Adipose tissue (tissue), 3 donors: ENCODE results near the gene STPG3. TPM values are rescaled to one million over a fixed set of nuclear protein-coding genes. Genes with fewer than 3 reads are reported as not detected.

Experiments
- H3K27ac ChIP-seq: one replicate; pipeline ENCODE4 v1.5.1; 2013; ENCODE audit warnings: low read depth, low read length
- WGBS, 3 donors: extraction: QIAGEN DNeasy Blood & Tissue Kit; methylation state at CpG; one replicate each; pipeline ENCODE4 v1.1.7; 2013; 5-methylcytosine and 5-hydroxymethylcytosine counted together
- polyA plus RNA-seq, 3 donors: library from polyadenylated mRNA; stranded (reverse); fragments of 200-250 nt; gene quantifications; one replicate each; pipeline ENCODE4 v1.2.3, GENCODE V29; 2013
- donor health status: healthy with polysubstance abuse.
- donor health status: Bipolar disorder and iron deficiency.
- donor health status: healthy.

Gene STPG3
- polyA plus RNA-seq, 3 donors: 0.16 TPM; not detected in 2

DNA sequence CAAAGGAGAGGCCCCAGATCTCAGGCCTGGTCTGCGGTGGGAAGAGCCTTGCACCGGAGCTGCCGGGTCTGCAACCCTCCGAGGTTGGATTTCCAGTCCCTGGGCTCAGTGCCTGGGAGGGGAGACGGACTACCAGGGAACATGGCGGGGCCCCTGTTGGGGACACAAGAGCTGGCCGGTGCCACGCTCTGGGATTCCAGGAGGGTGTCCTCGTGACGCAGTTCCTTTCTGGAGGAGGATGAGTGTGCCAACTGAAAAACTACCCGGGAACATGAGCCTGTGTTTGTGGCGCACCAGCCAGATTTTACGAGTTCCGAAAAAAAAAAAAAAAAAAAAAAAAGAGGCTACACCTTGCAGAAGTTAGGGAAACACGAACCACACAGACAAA lies 42.0 kb downstream of the STPG3 start:
- WGBS, 3 donors: 54 to 83% (median 69%) methylated on average over 13 to 15 of the region's 15 CpGs
- H3K27ac ChIP-seq: no peak overlapping the region

DNA sequence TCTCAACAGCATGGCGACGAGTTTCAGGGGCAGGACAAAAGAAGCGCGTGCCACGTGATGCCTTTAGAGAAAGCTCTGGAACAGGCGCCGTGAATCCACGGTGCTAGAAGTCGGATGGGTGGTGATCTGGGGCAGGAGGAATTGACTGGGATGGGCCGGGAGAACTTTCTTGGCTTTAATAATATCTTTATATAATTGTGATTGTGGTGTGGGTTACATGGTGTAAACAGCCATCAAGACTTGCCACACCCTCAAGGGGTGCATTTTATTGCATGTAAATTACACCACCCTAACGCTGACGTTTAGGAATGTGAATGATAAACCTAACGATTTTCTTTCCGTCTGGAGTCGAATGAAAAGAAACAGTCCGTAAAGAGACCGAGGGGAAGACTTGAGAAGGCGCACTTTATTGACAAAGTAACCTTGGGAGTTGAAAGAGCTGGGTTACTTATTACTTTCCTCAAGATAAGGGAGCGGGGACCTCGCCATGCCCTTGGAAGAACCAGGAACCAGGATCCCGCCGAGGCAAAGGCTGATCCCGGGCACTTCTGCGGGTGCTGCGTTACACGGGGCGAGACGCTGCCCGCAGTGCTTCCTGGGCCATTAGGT lies 42.5 kb downstream of the STPG3 start:
- 22 to 76% (median 68%) methylated on average over 29 of the region's 29 CpGs for WGBS, 3 donors
- no peak overlapping the region for H3K27ac ChIP-seq

DNA sequence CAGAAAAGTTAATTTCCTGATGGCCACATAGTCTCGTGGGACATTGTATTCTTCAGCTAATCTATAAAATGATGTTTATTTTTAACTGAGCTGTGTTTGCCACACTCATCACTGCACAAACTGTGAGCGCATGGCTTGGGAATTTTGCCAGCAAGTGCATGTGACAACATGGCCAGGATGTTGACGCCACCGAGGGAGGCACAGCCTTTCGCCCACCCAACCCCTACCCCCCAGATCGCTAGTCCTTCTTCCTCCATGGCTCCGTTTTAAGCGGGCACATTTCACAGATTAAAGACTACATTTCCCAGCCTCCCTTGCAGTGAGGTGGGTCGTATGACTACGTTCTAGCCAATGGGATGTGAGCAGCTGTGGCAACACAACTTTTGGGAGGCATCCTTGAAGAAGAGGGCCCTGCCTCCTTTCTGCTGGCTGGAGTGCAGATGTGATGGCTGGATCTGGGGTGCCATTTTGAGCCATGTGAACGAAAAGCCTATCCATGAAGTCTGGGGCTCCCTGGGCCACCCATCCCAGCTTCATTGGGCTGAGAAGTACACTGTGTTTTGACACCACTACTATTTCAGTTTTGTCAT lies 43.1 kb downstream of the STPG3 start:
- H3K27ac ChIP-seq: no peak overlapping the region

DNA sequence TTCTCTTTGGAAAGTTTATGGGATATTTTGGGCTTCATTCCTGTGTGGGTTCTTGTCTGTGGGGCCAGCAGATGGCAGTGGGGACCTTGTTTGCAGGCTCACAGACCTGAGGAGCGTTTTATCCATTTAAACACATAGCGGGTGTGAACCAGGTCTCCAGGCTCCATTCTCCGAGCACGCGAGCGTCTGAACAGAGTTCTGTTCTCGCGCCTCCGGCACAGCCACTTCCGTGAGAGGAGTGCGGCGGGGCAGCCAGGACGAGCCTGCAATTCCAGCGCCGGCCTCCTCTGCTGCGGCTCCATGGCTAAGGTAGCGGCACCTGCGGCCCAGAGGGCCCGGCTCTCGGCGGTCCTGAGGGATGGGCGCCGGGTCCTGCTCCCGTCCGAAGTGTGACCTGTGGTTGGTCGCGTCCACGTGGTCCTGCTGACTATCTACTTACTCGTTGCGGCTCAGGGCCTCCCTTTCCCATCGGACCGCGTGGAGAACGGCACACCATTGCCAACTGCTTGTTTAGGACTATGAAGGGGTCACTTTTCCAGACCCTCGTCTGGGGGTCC lies 43.7 kb downstream of the STPG3 start:
- 12 to 45% (median 16%) methylated on average over 35 of the region's 35 CpGs for WGBS, 3 donors
- H3K27ac ChIP-seq: no peak overlapping the region

More for the DNA sequence above, 43.1 kb downstream of the STPG3 start:
- WGBS, 3 donors: 21 to 42% (median 34%) methylated on average over 11 of the region's 11 CpGs

DNA sequence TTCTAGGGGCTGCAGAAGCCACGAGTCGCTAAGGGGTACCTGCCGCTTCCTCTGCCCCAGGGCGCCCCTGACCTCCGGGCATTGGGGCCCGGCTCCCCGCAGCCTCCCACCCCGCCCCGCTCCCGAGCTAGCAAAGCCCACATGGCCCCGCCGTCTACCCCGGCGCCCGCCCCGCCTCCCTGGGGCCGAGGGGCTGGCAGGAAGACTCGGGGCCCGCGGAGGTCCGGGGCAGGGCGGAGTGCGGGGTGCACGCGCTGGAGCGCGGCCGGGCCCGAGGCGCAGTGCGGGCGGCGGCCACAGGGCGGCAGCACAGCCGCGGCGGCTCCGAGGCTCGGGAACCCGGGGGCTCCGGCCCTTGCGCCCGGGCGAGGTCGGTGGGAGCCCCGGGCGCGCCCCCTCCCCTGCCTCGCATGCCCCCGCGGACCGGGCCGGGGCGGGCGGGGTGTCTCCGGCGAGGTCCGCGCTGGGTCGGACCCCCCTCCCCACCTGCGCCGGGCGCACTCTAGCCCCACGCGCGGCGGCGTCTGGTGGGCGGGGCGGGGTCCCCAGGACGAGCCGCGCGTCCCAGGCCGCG lies 44.2 kb downstream of the STPG3 start:
- 1 to 5% (median 1%) methylated on average over 41 to 73 of the region's 76 CpGs for WGBS, 3 donors
- no peak overlapping the region for H3K27ac ChIP-seq

DNA sequence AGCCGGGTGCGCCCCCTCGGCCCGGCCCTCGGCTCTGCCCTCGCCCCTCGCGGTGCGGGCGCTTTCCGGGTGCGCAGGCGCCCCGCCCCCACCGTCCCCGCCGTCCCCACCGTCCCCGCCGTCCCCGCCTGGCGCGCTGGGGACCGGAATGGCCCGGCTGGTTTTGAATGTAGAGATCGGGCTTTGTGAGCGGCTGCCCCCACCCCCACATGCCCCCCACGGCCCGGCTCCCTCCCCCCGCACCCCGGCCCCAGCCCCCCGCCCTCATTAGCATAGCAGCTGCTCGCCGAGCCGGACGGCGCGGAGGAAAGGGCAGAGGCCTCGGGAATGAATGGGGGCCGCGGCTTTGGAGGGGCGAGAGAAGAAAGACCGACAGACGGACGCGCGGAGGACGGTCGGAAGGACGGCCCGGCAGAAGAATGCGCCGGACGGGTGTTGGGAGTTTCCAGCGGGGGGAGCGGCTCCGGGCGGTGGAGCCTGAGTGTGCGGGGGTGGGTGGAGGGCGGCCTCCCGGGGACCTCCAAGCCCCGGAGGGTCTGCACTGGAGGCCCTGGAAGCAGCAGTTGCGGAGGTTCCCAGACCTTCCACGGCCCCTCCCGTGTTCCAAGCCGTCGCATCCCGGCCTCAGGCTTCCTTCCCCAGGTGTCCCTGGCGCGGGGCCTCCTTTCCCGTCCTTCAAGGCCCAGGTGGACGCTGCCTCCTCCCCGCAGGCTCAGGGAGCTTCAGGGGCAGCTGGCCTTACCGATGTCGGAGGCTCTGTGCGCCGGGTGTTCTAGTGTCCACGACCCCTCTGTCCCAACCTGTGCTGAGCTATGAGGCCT lies 45.0 kb downstream of the STPG3 start:
- H3K27ac ChIP-seq: no peak overlapping the region
- WGBS, 3 donors: 6 to 9% (median 9%) methylated on average over 60 to 78 of the region's 78 CpGs

DNA sequence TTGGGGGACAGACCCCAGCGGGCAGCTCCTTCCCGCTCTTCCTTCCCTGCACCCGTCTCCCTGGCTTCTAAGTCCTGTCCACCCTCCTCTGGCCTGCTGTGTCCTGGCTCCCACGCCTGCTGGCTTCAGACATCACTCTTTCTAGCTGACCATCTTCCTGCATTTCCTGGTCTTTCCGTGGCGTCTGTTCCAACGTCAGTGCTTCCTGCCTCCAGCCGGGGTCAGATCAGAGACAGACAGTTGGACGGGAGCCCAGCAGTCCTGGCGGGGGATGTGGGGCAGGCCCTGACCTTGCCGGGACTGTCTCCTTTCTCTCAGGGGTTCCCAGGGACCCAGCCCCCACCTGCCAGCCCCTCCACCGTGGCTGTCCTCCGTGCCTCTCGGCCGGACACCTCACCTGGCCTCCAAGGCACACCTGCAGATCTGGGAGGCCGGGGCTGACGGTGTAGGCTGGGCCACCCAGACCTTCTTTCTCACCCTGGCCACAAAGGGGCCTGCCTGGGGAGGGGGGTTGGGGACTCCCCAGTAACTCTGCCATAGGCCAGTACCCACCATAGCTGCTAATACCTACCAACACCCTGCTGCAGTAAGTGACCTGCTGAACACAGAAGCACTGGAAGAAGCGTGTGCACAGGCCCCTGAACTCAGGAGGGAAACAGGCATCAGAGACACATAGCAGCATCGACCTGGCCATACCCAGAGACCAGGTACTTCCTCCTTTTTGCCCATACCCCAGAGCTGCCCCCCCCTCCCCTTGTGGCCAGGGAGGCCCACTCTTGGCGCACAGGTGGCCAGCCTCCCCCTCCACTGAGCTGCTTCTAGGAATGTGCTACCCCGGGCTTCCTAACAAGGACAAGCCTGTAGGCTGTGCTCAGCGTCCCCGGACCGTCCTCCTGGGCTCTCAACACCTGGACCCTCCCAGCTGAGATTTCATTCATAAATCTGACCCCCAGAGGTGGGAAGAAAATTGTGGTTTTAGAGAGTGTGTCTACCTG lies 45.9 kb downstream of the STPG3 start:
- 35 to 43% (median 38%) methylated on average over 23 to 24 of the region's 24 CpGs for WGBS, 3 donors
- H3K27ac ChIP-seq: peak overlapping the region; percentile 33

DNA sequence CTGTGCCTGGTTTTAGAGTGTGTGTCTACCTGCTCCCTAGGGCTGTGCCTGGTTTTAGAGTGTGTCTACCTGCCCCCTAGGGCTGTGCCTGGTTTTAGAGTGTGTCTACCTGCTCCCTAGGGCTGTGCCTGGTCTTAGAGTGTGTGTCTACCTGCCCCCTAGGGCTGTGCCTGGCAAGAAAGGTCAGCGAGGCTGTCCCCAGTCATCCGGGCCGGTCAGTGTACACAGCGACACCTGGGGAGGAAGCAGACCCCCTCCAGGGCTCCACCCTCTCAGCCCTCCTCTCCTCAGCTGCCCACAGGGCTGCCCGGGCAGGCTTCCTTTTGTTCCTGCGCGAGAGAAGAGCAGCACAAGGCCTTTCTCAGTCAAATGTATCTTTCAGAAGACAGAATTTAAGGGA lies 46.9 kb downstream of the STPG3 start:
- H3K27ac ChIP-seq: no peak overlapping the region
- WGBS, 3 donors: 33 to 76% (median 46%) methylated on average over 7 of the region's 7 CpGs

DNA sequence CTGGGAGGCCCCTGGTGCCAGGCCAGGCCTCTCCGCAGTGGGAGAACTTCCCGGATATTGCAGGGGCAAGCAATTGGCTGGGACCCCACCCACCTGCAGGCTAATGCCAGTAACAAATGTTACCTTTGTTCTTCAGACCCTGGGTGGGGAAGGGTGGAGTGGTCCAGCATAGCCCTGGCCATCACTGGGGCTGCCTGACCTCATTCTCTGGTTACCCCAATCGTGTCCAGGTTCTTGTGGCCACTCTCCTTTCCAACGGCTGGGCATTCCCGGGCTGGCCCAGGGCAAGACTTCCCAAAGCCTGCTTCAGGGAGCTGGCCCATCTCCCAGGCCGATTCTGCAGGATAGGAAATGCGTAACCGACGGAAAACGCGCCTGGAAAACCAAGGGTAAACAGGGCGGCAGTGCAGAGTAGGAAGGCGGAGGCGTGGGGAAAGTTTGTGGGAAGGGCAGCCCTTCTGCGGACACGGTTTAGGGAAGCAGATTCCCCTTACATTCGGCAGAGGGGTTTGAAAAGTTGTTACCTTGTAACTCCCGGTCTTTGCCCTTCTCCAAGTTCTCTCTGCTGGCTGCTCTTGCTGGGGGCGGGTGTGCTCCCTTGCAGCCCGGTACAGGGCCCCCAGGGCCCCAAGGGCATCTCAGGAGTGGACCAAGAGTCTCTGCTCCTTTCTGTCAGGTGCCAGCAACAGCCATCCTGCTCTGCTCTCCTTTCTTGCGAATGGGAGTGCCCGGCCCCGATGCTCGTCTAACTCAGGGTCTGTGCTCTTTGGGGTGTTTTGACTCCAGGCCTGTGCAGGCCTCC lies 47.5 kb downstream of the STPG3 start:
- H3K27ac ChIP-seq: no peak overlapping the region

DNA sequence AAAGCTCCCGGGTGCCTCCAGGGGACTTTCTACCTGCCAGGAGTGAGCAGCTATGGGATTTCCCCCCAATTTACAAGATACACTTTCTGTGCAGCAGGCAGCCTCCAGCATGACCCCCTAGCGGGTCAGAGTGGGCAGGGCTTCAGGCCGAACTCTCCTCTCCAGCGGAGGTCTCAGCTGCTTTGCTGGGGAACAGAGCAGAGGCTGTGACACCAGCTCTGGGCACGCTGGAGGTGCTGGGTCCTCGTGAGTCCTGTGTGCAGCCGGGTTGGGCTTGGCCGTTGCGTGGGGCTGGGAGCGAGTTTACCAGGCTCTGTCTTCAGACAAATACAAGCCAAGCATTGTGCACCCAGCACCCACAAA lies 48.1 kb downstream of the STPG3 start:
- H3K27ac ChIP-seq: no peak overlapping the region
- 36 to 62% (median 45%) methylated on average over 10 of the region's 10 CpGs for WGBS, 3 donors

More for the DNA sequence above, 47.5 kb downstream of the STPG3 start:
- 36 to 62% (median 41%) methylated on average over 24 of the region's 24 CpGs for WGBS, 3 donors

DNA sequence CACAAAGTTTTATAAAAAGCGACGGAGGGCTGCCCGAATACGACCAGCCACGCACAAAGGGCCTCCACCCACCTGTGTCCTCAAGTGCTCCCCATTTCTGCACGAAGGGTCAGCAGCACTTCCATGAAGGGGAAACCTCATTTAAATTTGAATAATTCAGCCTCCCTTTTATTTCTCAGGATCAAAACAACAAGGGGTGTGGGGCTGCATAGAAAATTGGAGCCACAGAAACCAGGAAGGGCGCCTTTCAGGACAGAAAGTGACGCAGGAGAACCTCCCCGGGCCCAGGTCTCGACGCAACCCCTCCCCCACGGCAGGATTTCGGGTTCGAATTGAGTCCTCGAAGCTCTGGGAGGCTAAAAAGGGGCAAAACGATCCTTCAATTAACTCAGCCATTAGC lies 48.9 kb downstream of the STPG3 start:
- WGBS, 3 donors: 14 to 51% (median 31%) methylated on average over 16 of the region's 16 CpGs
- no peak overlapping the region for H3K27ac ChIP-seq

DNA sequence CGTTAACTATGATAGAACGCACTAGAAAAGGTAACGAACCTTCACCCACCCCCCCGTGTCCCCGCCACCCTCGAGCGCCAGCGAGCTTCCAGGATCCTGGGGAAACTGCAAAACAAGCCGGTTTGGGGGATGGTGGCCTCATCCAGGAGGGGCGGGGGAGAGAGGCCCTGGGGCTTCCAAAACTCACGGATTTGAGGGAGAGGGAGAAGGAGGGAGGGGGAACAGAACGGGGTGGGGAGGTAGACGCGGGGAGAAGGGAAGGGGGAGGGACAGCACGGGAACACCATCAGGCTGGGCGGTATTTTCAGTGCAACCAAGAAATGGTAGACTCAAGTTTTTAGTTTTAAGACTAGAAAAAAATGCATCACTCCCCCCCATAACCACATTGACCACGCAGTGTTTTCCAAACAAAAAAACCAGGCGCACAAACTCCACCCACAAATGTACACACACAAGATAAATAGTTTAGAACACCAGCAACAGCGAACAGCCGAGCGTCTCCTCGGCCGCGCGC lies 49.5 kb downstream of the STPG3 start:
- 1 to 3% (median 3%) methylated on average over 25 of the region's 25 CpGs for WGBS, 3 donors

DNA sequence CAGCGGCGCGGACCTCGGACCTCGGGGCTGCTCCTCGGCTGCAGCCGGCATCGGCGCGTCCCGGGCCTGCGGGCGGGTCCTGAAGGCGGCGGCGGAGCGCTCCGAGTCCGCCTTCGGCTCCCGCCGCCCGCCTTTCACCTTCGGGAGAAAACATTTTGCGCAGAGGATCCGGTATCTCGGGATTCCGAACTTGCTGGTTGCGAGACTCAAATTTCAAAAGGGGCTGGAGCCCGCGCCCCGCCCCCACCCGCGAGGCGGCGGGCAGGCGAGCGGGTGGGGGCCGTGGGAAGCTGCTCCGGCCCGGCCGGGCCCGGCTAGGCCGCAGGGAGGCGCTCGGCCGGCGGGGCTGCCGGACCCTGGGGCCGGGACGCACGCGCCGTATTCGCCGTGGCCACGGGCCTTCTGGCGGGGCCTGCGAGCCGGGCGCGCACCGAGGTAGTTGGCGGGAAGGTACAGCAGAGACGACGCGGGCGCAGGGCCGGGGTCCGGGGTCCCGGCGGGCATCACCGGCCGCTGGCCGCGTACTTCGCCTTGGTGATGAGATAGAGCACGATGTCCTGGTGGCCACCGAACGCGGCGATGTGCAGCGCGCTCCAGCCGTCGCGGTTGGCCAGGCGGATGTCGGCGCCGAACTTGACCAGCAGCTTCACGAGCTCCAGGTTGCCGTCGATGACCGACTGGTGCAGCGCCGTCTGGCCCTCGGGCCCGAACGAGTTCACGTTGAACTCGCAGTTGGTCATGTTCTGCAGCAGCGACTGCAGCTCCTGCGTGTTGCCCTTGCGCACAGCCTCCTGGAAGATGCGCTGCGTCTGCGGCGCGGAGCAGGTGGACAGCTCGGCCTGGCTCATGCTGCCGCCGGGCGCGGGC lies 50.2 kb downstream of the STPG3 start:
- no peak overlapping the region for H3K27ac ChIP-seq
- WGBS, 3 donors: 0 to 2% (median 0%) methylated on average over 89 to 115 of the region's 115 CpGs

More for the DNA sequence above, 49.5 kb downstream of the STPG3 start:
- no peak overlapping the region for H3K27ac ChIP-seq

DNA sequence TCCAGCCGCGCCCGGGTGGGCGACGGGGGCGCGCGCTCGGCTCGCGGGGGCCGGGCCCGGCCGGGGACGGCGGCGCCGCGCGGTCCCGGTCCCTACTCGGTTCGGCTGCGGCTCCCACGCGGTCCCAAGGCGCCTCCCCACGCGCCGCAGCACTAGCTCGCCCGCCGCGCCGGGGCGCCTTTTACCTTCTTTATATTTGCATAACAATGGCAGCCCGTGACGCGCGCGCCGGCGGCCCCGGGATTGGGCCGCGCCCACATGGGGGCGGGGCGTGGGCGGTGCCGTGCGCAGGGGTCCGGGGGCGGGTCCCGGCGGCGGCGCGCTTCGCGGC lies 51.0 kb downstream of the STPG3 start, which contains the start of gene NRARP:
Gene NRARP, minus strand, starts transcription at position 154 of the 331 bp plus-strand sequence. CDS start 343 bp downstream, outside the sequence.
- 0 to 2% (median 1%) methylated on average over 26 to 60 of the region's 60 CpGs for WGBS, 3 donors
- H3K27ac ChIP-seq: no peak within 1 kb of the TSS

DNA sequence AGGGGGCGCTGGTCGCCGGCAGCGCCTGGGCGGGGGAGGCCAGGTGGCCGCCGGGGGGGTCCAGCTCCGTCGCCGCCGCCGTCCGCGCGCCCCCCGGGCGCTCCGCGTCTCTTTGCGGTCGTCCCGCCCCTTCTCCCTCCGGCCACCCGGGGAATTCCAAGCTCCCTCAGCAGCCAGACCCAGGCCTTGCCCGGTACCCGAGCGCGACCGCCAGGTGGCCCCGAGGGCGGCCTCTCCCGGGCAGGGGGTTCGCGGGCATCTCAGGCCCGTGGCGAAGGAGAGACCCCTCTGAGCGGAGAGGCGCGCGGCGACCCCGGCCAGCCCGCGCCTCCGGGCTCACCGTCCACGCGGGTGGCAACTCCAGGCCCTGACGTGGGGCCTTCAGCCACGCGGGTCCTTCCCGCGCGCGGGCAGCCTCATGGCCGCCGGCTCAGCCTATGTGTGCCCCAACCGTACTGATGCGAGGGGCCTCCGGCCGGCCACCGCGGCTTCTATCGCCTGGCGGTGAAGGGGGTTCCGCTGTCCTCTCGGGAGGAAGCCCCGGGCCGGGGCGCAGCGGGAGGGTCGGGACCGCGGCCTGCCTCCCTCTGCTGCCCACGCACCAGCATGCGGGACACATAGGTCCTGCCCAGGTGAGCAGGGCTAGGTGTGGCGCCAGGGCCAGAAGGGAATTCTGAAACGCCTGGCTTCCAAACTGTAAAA lies 51.5 kb downstream of the STPG3 start:
- no peak overlapping the region for H3K27ac ChIP-seq
- WGBS, 3 donors: 4 to 13% (median 7%) methylated on average over 47 to 78 of the region's 78 CpGs
